Cardiac muscle cell (in vitro differentiated cells and primary cell): ENCODE data around the gene NELFCD. TPM values are rescaled to one million over a fixed set of nuclear protein-coding genes. Genes with fewer than 3 reads are reported as not detected.
"Not testable (repeated sequence)": the region's sequence is repeated elsewhere in the genome, so short reads cannot be mapped to it uniquely, and the experiment has no call there.

Source experiments
- DNase-seq, 2 donors: peaks; one replicate each; pipeline versions ENCODE4 v3.0.0 to v3.0.0-alpha.2; 2010 to 2017; ENCODE audit warnings: low read depth in 1 of 2, low spot score in 1 of 2
- H3K27ac ChIP-seq: fragments of 200-600 bp; sonication (generic); 2 replicates; pipeline ENCODE4 v1.5.1; 2016
- H3K27me3 ChIP-seq: fragments of 200-600 bp; sonication (generic); 2 replicates; pipeline ENCODE4 v1.6.0; 2016; ENCODE audit warnings: control low read depth
- H3K36me3 ChIP-seq: fragments of 200-600 bp; sonication (generic); 2 replicates; pipeline ENCODE4 v1.5.1; 2016; ENCODE audit warnings: control low read depth
- H3K4me1 ChIP-seq: fragments of 200-600 bp; sonication (generic); 2 replicates; pipeline ENCODE4 v1.8.1; 2017; ENCODE audit warnings: low read depth, mild to moderate bottlenecking, mixed run types
- H3K4me3 ChIP-seq: fragments of 200-600 bp; sonication (generic); 2 replicates; pipeline ENCODE4 v1.5.1; 2016; ENCODE audit warnings: mild to moderate bottlenecking
- H3K9me3 ChIP-seq: fragments of 200-600 bp; sonication (generic); 2 replicates; pipeline ENCODE4 v1.5.1; 2017; ENCODE audit warnings: low read depth, mild to moderate bottlenecking, control low read depth
- polyA plus RNA-seq: library from polyadenylated mRNA; unstranded; fragments of >200 nt; fragmentation: Nextera tagmentation; extraction: Ambion mirVana; gene quantifications from 2 replicates; pipeline ENCODE4 v1.2.1, GENCODE V29; 2016
- total RNA-seq: library from RNA; depleted of rRNA; stranded (reverse); fragments of >200 nt; gene quantifications from 2 replicates; pipeline ENCODE4 v1.2.3, GENCODE V29; 2016
- TF ChIP-seq, protein P1 (sequence below): IDR thresholded peaks from 2 replicates; pipeline ENCODE4 v1.5.1; 2012; ENCODE audit warnings: low read depth, mild to moderate bottlenecking, low read length

The NELFCD gene
- total and polyA plus RNA-seq, 2 experiments from 2014 or later = 77.3 to 109 TPM

DNA sequence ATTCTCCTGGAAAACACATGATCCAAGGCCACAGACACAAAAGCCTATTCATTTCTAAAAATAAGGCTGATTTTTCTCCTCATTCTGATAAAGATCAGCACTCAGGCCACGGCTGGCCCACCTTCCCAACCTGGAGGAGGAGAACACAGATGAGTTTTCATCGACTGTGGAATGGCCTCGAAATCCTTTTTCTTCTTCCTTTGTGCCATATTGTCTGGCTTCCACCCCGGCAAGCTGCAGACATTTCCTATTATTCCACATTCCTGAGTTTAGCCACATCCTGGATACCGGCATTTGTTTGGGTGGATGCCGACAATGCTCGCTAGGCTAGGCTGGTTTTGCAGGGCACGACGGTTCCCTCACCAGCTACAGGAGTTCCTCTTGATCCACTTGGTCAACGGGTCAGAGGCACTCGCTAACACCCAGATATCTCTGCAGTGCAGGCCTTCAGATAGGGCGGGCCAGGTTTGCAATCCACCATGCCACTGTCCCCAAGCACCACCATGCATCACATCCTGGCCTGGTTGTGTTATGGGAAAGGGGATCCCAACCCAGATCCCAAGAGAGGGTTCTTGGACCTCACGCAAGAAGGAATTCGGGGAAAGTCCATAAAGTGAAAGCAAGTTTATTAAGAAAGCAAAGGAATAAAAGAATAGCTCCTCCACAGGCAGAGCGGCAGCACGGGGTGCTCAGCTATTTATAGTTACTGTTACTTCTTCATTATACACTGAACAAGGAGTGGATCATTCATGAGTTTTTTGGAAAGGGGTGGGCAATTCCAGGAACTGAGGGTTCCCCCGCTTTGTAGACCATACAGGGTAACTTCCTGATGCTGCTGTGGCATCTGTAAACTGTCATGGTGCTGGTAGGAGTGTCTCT, 30.2 kb downstream of the NELFCD start:
- Histone ChIP-seq H3K4me1 (peaks cover 24% of the 10 kb centered on the region), H3K9me3 (no peaks in the 10 kb centered on the region), H3K27ac (no peak overlapping the region), H3K27me3 (no peaks in the 10 kb centered on the region), H3K36me3 (no peaks in the 10 kb centered on the region), H3K4me3 (no peak overlapping the region)
- DNase-seq = peak in 1 of 2 donors; percentile 95
- TF ChIP-seq, protein P1, sequence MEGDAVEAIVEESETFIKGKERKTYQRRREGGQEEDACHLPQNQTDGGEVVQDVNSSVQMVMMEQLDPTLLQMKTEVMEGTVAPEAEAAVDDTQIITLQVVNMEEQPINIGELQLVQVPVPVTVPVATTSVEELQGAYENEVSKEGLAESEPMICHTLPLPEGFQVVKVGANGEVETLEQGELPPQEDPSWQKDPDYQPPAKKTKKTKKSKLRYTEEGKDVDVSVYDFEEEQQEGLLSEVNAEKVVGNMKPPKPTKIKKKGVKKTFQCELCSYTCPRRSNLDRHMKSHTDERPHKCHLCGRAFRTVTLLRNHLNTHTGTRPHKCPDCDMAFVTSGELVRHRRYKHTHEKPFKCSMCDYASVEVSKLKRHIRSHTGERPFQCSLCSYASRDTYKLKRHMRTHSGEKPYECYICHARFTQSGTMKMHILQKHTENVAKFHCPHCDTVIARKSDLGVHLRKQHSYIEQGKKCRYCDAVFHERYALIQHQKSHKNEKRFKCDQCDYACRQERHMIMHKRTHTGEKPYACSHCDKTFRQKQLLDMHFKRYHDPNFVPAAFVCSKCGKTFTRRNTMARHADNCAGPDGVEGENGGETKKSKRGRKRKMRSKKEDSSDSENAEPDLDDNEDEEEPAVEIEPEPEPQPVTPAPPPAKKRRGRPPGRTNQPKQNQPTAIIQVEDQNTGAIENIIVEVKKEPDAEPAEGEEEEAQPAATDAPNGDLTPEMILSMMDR = no peak

DNA sequence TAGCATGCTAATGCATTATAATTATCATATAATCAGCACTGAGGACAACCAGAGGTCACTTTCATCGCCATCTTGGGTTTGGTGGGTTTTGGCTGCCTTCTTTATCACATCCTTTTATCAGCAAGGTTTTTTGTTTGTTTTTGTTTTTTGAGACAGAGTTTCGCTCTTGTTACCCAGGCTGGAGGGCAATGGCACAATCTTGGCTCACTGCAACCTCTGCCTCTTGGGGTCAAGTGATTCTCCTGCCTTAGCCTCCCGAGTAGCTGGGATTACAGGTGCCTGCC, 30.8 kb downstream of the NELFCD start:
- H3K27me3 ChIP-seq, H3K36me3 ChIP-seq, H3K4me3 ChIP-seq, H3K9me3 ChIP-seq, DNase-seq, H3K27ac ChIP-seq: not testable (repeated sequence)
- H3K4me1 ChIP-seq = peaks cover 26% of the 10 kb centered on the region

DNA sequence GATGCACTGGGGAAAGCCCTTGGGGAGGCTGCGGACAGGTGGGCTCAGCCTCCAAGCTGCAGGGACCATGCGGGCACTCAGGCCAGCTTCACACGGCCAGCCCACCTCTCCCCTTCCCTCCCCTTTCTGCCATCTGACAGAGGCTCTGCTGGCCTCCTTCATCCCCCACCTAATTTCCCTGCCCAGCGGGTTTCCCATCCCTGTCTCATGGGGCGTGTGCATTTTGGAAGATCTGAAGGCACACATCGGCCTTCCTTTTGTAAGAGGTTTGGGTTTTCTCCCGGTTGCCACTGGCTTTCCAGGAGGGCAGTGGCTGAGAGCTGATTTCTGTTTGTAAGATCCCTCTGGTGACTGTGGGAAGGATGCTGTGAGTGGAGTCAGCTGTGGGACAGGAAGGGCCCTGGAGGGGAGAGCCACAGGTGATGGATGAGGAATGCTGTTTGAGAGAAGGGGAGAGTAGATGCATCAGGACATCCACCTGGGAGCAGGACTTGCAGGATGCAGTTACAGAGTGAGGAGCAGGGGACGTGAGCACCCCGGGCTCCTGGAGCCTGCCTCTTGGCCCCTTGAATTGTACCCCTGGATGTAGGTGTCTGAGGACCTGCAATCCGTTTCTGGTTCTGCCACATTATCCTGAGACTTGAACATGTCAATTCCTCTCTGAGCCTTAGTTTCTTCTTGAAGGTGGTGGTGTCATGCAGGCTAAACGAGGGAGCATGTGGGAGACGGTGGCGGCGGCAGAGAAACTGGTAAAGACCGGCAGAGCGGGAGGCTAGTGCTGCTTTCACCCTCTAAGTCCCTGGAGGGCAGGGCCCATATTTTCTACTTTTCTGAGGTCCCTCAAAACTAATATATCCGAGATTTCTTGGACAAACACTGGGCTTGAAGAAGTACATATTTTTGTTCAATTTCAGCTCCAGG, 32.2 kb downstream of the NELFCD start:
- DNase-seq = no peak
- Histone ChIP-seq H3K27ac (no peak overlapping the region), H3K4me3 (no peak overlapping the region), H3K9me3 (no peaks in the 10 kb centered on the region), H3K4me1 (peaks cover 29% of the 10 kb centered on the region), H3K27me3 (no peaks in the 10 kb centered on the region), H3K36me3 (no peaks in the 10 kb centered on the region)
- TF ChIP-seq, protein P1 = no peak

DNA sequence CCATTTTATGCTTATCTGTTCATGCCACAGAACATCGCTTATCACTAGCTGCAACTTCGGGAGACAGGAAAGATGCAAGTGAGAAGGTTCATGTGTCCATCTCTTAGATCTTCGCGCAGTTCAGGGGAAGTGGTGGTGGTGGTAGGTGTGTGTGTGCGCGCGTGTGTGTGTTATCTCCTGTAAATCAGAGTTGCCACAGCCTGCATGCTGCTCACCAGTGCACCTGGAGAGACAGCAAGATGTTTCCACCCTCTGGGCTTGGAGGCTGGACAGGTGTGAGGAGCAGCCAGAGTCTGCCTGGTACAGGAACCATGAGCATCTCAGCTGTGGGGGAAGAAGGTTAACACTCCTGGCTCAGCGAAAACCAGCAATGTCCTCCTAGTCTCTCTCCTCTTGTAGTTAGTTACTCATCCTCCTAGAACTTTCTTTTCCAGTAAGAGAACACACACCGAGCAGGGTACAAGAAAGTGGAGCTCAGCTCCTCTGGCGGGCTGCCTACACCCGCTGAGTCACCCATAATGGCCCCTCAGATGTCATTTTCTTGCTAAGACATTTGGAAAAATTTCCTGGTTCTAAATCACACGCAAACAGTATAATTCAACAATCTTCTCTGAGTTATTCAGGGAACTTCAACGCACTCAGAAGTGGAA, 33.0 kb downstream of the NELFCD start:
- no peaks in the 10 kb centered on the region for H3K36me3 ChIP-seq
- peaks cover 29% of the 10 kb centered on the region for H3K4me1 ChIP-seq
- H3K27ac ChIP-seq = peak overlapping the region; percentile 54
- H3K9me3 ChIP-seq = no peaks in the 10 kb centered on the region
- peak in 1 of 2 donors; percentile 18 for DNase-seq
- TF ChIP-seq, protein P1 = no peak
- H3K27me3 ChIP-seq = no peaks in the 10 kb centered on the region
- H3K4me3 ChIP-seq = no peak overlapping the region

DNA sequence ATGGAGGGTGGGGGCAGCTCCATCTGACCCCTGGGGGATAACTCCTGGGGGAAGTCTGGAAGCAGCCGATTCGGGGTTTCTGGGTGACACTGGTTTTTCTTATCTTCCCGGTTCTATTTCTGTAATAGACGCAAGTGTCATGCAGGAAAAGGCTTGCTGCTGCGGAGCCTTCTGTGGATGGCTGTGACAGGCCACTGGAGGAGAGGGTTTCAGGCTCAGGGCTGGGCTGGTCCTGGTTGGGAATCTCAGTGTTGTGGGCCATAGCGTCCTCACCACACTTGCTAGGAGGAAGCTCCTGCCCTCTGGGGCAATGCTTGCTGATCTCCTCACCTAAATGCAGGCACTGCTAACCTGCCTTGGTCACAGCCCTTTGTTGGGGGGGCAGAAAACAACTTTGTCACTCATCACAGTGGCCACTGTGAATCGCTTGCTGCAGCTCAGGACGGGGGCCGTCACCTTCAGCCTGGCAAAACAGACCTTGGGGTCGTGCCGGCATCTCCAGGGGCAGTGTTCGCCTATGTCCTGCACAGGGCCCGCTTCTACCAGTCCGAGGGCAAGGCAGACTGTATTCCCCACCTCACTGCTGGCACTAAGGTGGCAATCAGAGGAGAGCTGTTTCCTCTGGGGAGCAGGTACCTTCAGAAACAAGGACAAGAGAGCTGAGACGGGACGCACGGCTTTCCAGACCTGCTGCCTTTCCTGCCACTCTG, 33.8 kb downstream of the NELFCD start:
- TF ChIP-seq, protein P1 = no peak
- no peaks in the 10 kb centered on the region for H3K27me3 ChIP-seq
- DNase-seq = no peak
- H3K36me3 ChIP-seq = no peaks in the 10 kb centered on the region
- no peak overlapping the region for H3K4me3 ChIP-seq
- H3K9me3 ChIP-seq = no peaks in the 10 kb centered on the region
- H3K27ac ChIP-seq = peak overlapping the region; percentile 54
- H3K4me1 ChIP-seq = peaks cover 29% of the 10 kb centered on the region
